HepG2 (cell line): ENCODE data around the gene TCAP. TPM values are rescaled to one million over a fixed set of nuclear protein-coding genes. Genes with fewer than 3 reads are reported as not detected.
A peak's percentile ranks its signal among the peaks of the same experiment; 100 is the strongest.

Experiments used
- ATAC-seq: fragments of 200-7000 bp; cut with Tn5 transposase; 3 replicates; pipeline ENCODE4 v1.9.1; 2020; ENCODE audit warnings: mild to moderate bottlenecking, moderate library complexity
- BruUV-seq: library from RNA; stranded (reverse); fragments of 400-500 nt; replicated peaks from 2 replicates; lab custom pipeline; 2021; lab: Mats Ljungman, UMichigan
- CTCF ChIA-PET: fragments of 300-600 bp; formaldehyde crosslinking; extraction: SDS; loops from one replicate; lab custom pipeline; 2021; ENCODE audit warnings: low total read pairs, inconsistent platforms, low intra/inter-chr PET ratio; lab: Yijun Ruan, JAX
- POLR2A ChIA-PET: fragments of 350-600 bp; sonication (Branson Sonifier 250); formaldehyde crosslinking; loops from one replicate; lab custom pipeline; 2020; ENCODE audit warnings: antibody characterized with exemption, inconsistent platforms; lab: Yijun Ruan, JAX
- DNase-seq: peaks from one replicate; pipeline ENCODE4 v3.0.0-alpha.2; 2015; ENCODE audit warnings: low spot score
- FAIRE-seq: peaks from 3 replicates; lab custom pipeline; 2011; peaks lifted over from hg19 to GRCh38; lab: Jason Lieb, UNC
- H2AFZ ChIP-seq: one replicate; pipeline ENCODE4 v1.6.1; 2011; ENCODE audit warnings: low read length, inconsistent platforms
- H3K27ac ChIP-seq: fragments of 300-600 bp; 3 replicates; pipeline ENCODE4 v1.8.0; 2011; ENCODE audit warnings: mixed run types, mild to moderate bottlenecking, mixed read lengths, low read length, inconsistent platforms; ENCODE audit not compliant: insufficient read depth; ENCODE audit errors: extremely low read length
- H3K27me3 ChIP-seq, 2 experiments: fragments of 200-600 bp in 1 of 2; 2 replicates in 1 of 2; 3 replicates in 1 of 2; pipeline versions ENCODE4 v1.6.0 to v1.8.0; 2011; ENCODE audit warnings: low read length in 2 of 2, mild to moderate bottlenecking in 2 of 2, moderate library complexity in 2 of 2, inconsistent platforms in 1 of 2; ENCODE audit not compliant: insufficient read depth in 2 of 2, control insufficient read depth in 1 of 2
- H3K36me3 ChIP-seq, 2 experiments: fragments of 200-600 bp in 1 of 2; replicated peaks in 1 of 2; 2 replicates in 1 of 2; 3 replicates in 1 of 2; pipeline versions ENCODE4 v1.5.1 to v1.8.0; 2011; ENCODE audit warnings: low read length in 2 of 2, inconsistent platforms in 1 of 2; ENCODE audit not compliant: insufficient read depth in 2 of 2, control insufficient read depth in 1 of 2
- H3K4me1 ChIP-seq: 2 replicates; pipeline ENCODE4 v1.5.1; 2012; ENCODE audit warnings: low read length, inconsistent platforms; ENCODE audit not compliant: insufficient read depth
- H3K4me2 ChIP-seq: 2 replicates; pipeline ENCODE4 v1.6.0; 2011; ENCODE audit warnings: low read depth, low read length, inconsistent platforms
- H3K4me3 ChIP-seq, 3 experiments: fragments of 200-600 bp in 1 of 3; sonication (generic), shearing (Covaris generic) in 1 of 3; replicated peaks in 1 of 3; 2 replicates each; pipeline ENCODE4 v1.5.1; 2011 to 2016; ENCODE audit warnings: low read length in 3 of 3, inconsistent platforms in 2 of 3, low read depth in 2 of 3, mild to moderate bottlenecking in 2 of 3, control low read depth in 1 of 3, mixed read lengths in 1 of 3; ENCODE audit not compliant: insufficient read depth in 1 of 3
- H3K79me2 ChIP-seq: one replicate; pipeline ENCODE4 v1.6.1; 2011; ENCODE audit warnings: low read length, inconsistent platforms; ENCODE audit not compliant: insufficient read depth
- H3K9ac ChIP-seq: 2 replicates; pipeline ENCODE4 v1.6.0; 2011; ENCODE audit warnings: mild to moderate bottlenecking, low read depth, low read length, inconsistent platforms; ENCODE audit not compliant: insufficient read depth
- H3K9me3 ChIP-seq: 2 replicates; pipeline ENCODE4 v1.5.1; 2012; ENCODE audit warnings: mild to moderate bottlenecking, low read length
- H4K20me1 ChIP-seq: 2 replicates; pipeline ENCODE4 v1.6.0; 2011; ENCODE audit warnings: inconsistent platforms, mild to moderate bottlenecking, low read length, moderate library complexity; ENCODE audit not compliant: insufficient read depth
- ELF1 ChIP-seq: sonication (generic); formaldehyde crosslinking; IDR thresholded peaks from 2 replicates; pipeline ENCODE4 v1.4.0; 2020; ENCODE audit warnings: missing genetic modification reagents
- FOXK1 ChIP-seq: sonication (generic); formaldehyde crosslinking; IDR thresholded peaks from 2 replicates; pipeline ENCODE4 v1.4.0; 2020; ENCODE audit warnings: low read depth, missing genetic modification reagents, borderline replicate concordance
- IKZF5 ChIP-seq: IDR thresholded peaks from 2 replicates; pipeline ENCODE4 v1.6.1; 2018; ENCODE audit warnings: missing genetic modification reagents, mild to moderate bottlenecking, missing compliant biosample characterization
- LCORL ChIP-seq, 2 experiments: fragments of 450-650 bp in 1 of 2; sonication (generic) in 1 of 2; formaldehyde crosslinking in 1 of 2; IDR thresholded peaks; 2 replicates each; pipeline versions ENCODE4 v1.5.0 to v1.6.1; 2017 to 2020; ENCODE audit warnings: antibody characterized with exemption in 1 of 2, missing genetic modification reagents in 1 of 2
- MEIS2 ChIP-seq: sonication (generic); formaldehyde crosslinking; IDR thresholded peaks from 2 replicates; pipeline ENCODE4 v1.9.0; 2021; ENCODE audit warnings: mild to moderate bottlenecking, missing genetic modification reagents
- ZNF335 ChIP-seq: sonication (generic); formaldehyde crosslinking; IDR thresholded peaks from 2 replicates; pipeline ENCODE4 v1.4.0; 2020; ENCODE audit warnings: missing genetic modification reagents
- ZNF589 ChIP-seq: sonication (generic); formaldehyde crosslinking; conservative IDR thresholded peaks from 2 replicates; pipeline ENCODE4 v1.8.0; 2022; ENCODE audit warnings: mild to moderate bottlenecking, moderate library complexity, missing genetic modification reagents
- WGBS: methylation state at CpG from one replicate; pipeline ENCODE4 v1.1.6; 2017; ENCODE audit warnings: low lambda C conversion rate; 5-methylcytosine and 5-hydroxymethylcytosine counted together
- in situ Hi-C: cut with HindIII; loops from 2 replicates; pipeline ENCODE4 v1.10.0; 2017; ENCODE audit warnings: low pct_unique_long_range_greater_than_20kb; ENCODE audit not compliant: extremely low pct_ligation_motif_present
- intact Hi-C: fragments of 100-400 bp; cut with micrococcal nuclease; formaldehyde crosslinking; loops from one replicate; pipeline ENCODE4 v1.10.0; 2022; ENCODE audit not compliant: unreplicated experiment
- polyA plus RNA-seq, 8 experiments: library from polyadenylated mRNA; depleted of rRNA in 3 of 8; stranded (reverse) in 7 of 8; unstranded in 1 of 8; fragments of >200 nt; fragmentation: Illumina TruSeq in 4 of 8; extraction: Trizol in 4 of 8; gene quantifications; 2 replicates each; pipeline versions ENCODE4 v1.2.1 to v1.2.3, GENCODE V29; 2011 to 2016; ENCODE audit warnings: low read depth in 4 of 8, missing spikeins in 1 of 8, mixed read lengths in 1 of 8; ENCODE audit not compliant: insufficient read depth in 1 of 8
- total RNA-seq, 5 experiments: library from RNA; depleted of rRNA; stranded (reverse); fragments of >200 nt; fragmentation: Illumina TruSeq; extraction: Trizol; gene quantifications; 2 replicates each; pipeline ENCODE4 v1.2.3, GENCODE V29; 2016; ENCODE audit warnings: low read depth in 1 of 5

TCAP gene
- total and polyA plus RNA-seq, 2 of the 13 experiments (the other 11 are each of a cell fraction or from before 2014, with no cell fraction given) = 0.24 to 0.65 TPM

GRCh38 chr17:39638317-39638716 is 26.8 kb upstream of the TCAP start:
- FAIRE-seq = no peak

GRCh38 chr17:39639043-39639442 is 26.1 kb upstream of the TCAP start:
- 89% methylated on average over 2 of the region's 2 CpGs for WGBS
- no peak overlapping the region for H3K27ac ChIP-seq
- CTCF ChIA-PET = no interaction called here

More at GRCh38 chr17:39638317-39638716, 26.8 kb upstream of the TCAP start:
- in situ Hi-C loops (no loop called here), intact Hi-C loops (no loop called here)
- ATAC-seq = no peak
- no TSS peak for BruUV-seq
- no peak for TF ChIP-seq ZNF335 (CRISPR knock-in tag)
- no peak for TF ChIP-seq FOXK1 (CRISPR knock-in tag)
- TF ChIP-seq IKZF5 (CRISPR knock-in tag) = 0 out of 2 replicates have a peak, but pooled peaks have one; percentile 5
- H3K27me3 ChIP-seq = peaks cover 0 to 4% of the 10 kb centered on the region in 2 experiments; a peak in 2 of 5 replicates
- H3K79me2 ChIP-seq = peaks cover 53% of the 10 kb centered on the region
- peaks cover 0 to 2% of the 10 kb centered on the region in 2 experiments; a peak in 2 of 5 replicates for H3K36me3 ChIP-seq
- CTCF ChIA-PET = interaction anchor here (5.6 kb wide), 1 partner anchor 15 kb away, joined by 70 read pairs; no protein-coding TSS in a partner anchor
- POLR2A ChIA-PET = interaction anchor here (1.0 to 1.3 kb wide), 5 partner anchors 13 to 57 kb away, joined by 4 to 9 read pairs (median 7); no protein-coding TSS in a partner anchor
- no peak overlapping the region for H2AFZ ChIP-seq
- peak overlapping the region; percentile 87 to 94 (median 88) for H3K4me3 ChIP-seq
- no peak overlapping the region for H3K27ac ChIP-seq
- peak overlapping the region; percentile 99 for H3K4me2 ChIP-seq
- 0 out of 2 replicates have a peak, but pooled peaks cover 3% of the 10 kb centered on the region for H4K20me1 ChIP-seq
- DNase-seq = no peak
- WGBS = 92% methylated on average over 7 of the region's 7 CpGs
- peaks cover 78% of the 10 kb centered on the region for H3K4me1 ChIP-seq
- H3K9me3 ChIP-seq = no peaks in the 10 kb centered on the region
- peak overlapping the region; percentile 89; the same call in 1 of the 2 replicates for H3K9ac ChIP-seq

More at GRCh38 chr17:39639043-39639442, 26.1 kb upstream of the TCAP start:
- Histone ChIP-seq H3K36me3 (peaks cover 0 to 2% of the 10 kb centered on the region in 2 experiments; a peak in 2 of 5 replicates), H3K9me3 (no peaks in the 10 kb centered on the region), H3K4me3 (no peak overlapping the region), H3K4me1 (peaks cover 72% of the 10 kb centered on the region), H3K79me2 (peaks cover 56% of the 10 kb centered on the region), H4K20me1 (peaks cover 3% of the 10 kb centered on the region), H3K9ac (no peak overlapping the region), H2AFZ (no peak overlapping the region), H3K4me2 (0 out of 2 replicates have a peak overlapping the region, but pooled peaks have one; percentile 99), H3K27me3 (no peaks in the 10 kb centered on the region; a peak in 1 of 5 replicates)
- TF ChIP-seq ZNF589 (CRISPR knock-in tag) (no peak), ELF1 (CRISPR knock-in tag) (no peak), LCORL (IDR thresholded peaks at IDR 0.05) (peak; percentile 54), LCORL (CRISPR knock-in tag; IDR thresholded peaks at IDR 0.05) (no peak), MEIS2 (CRISPR knock-in tag) (no peak)
- in situ Hi-C loops = no loop called here
- POLR2A ChIA-PET = no interaction called here
- no TSS peak for BruUV-seq
- ATAC-seq (no peak), FAIRE-seq (no peak), DNase-seq (no peak)
- intact Hi-C loops = no loop called here
